SK-N-MC (cell line): Measurements from ENCODE around the gene SLC9A7.
A peak's percentile ranks its signal among the peaks of the same experiment; 100 is the strongest.

Experiments
- DNase-seq: peaks from one replicate; pipeline ENCODE4 v3.0.0-alpha.2; 2011; ENCODE audit warnings: low read depth, low spot score
- H3K27ac ChIP-seq: fragments of 200-600 bp; sonication (generic); 2 replicates; pipeline ENCODE4 v1.5.1; 2016; ENCODE audit warnings: mixed run types
- H3K36me3 ChIP-seq: fragments of 200-600 bp; sonication (generic); 2 replicates; pipeline ENCODE4 v1.6.1; 2017; ENCODE audit warnings: antibody characterized with exemption, low read length, mixed read lengths; ENCODE audit not compliant: insufficient read depth
- H3K4me3 ChIP-seq: fragments of 200-600 bp; sonication (generic); 2 replicates; pipeline ENCODE4 v1.5.1; 2016
- H3K9ac ChIP-seq: fragments of 200-600 bp; sonication (generic); 2 replicates; pipeline ENCODE4 v1.8.0; 2017; ENCODE audit warnings: mixed run types, mixed read lengths; ENCODE audit not compliant: insufficient read length
- H3K9me3 ChIP-seq: fragments of 200-600 bp; sonication (generic); 2 replicates; pipeline ENCODE4 v1.6.1; 2017; ENCODE audit warnings: low read depth, mild to moderate bottlenecking, antibody characterized with exemption, low read length, moderate library complexity, mixed read lengths
- EZH2 ChIP-seq: fragments of 200-600 bp; sonication (generic); IDR thresholded peaks from one replicate; pipeline ENCODE4 v1.6.1; 2017; ENCODE audit warnings: antibody characterized with exemption
- FOXP2 ChIP-seq: optimal IDR thresholded peaks from 2 replicates; pipeline ENCODE3; 2011; ENCODE audit warnings: mild to moderate bottlenecking, moderate library complexity; ENCODE audit not compliant: insufficient read depth; ENCODE audit errors: extremely low read length, control extremely low read depth
- POLR2AphosphoS5 ChIP-seq: IDR thresholded peaks from 2 replicates; pipeline ENCODE4 v1.6.1; 2012; ENCODE audit warnings: mild to moderate bottlenecking, low read depth, low read length, borderline replicate concordance

Gene SLC9A7

GRCh38 chrX:46662188-46662958, 96.5 kb downstream of the SLC9A7 start:
- Histone ChIP-seq H3K36me3 (no peaks in the 10 kb centered on the region), H3K9me3 (no peaks in the 10 kb centered on the region), H3K27ac (no peak overlapping the region), H3K4me3 (no peak overlapping the region), H3K9ac (no peak overlapping the region)
- DNase-seq, result no peak
- no peak for TF ChIP-seq POLR2AphosphoS5
- TF ChIP-seq EZH2, result no peak
- no peak for TF ChIP-seq FOXP2

GRCh38 chrX:46653482-46653881, 105.4 kb downstream of the SLC9A7 start:
- Histone ChIP-seq H3K27ac (no peak overlapping the region), H3K4me3 (no peak overlapping the region), H3K36me3 (no peaks in the 10 kb centered on the region), H3K9me3 (no peaks in the 10 kb centered on the region), H3K9ac (no peak overlapping the region)
- TF ChIP-seq EZH2 (no peak), POLR2AphosphoS5 (no peak), FOXP2 (no peak)
- no peak for DNase-seq

- no peak for TF ChIP-seq POLR2AphosphoS5
- TF ChIP-seq EZH2, result no peak
- no peak for TF ChIP-seq FOXP2
- Histone ChIP-seq H3K36me3 (no peaks in the 10 kb centered on the region), H3K9ac (no peak overlapping the region), H3K9me3 (no peaks in the 10 kb centered on the region), H3K4me3 (peak overlapping the region; percentile 63), H3K27ac (peak overlapping the region; percentile 83)
- DNase-seq, result no peak
Measured at GRCh38 chrX:46649421-46650260, 109.3 kb downstream of the SLC9A7 start.

- Histone ChIP-seq H3K9ac (no peak overlapping the region), H3K27ac (peak overlapping the region; percentile 83; the same call in 1 of the 2 replicates), H3K36me3 (no peaks in the 10 kb centered on the region), H3K4me3 (no peak overlapping the region), H3K9me3 (no peaks in the 10 kb centered on the region)
- TF ChIP-seq POLR2AphosphoS5, result no peak
- TF ChIP-seq EZH2, result no peak
- TF ChIP-seq FOXP2, result no peak
- DNase-seq, result no peak
Measured at GRCh38 chrX:46648660-46649059, 110.3 kb downstream of the SLC9A7 start.

- Histone ChIP-seq H3K27ac (no peak overlapping the region), H3K36me3 (no peaks in the 10 kb centered on the region), H3K9me3 (no peaks in the 10 kb centered on the region), H3K9ac (no peak overlapping the region), H3K4me3 (no peak overlapping the region)
- no peak for DNase-seq
- TF ChIP-seq FOXP2, result no peak
- no peak for TF ChIP-seq POLR2AphosphoS5
- no peak for TF ChIP-seq EZH2
Measured at GRCh38 chrX:46647251-46647650, 111.7 kb downstream of the SLC9A7 start.

GRCh38 chrX:46645614-46646013, 113.3 kb downstream of the SLC9A7 start:
- H3K9me3 ChIP-seq, result no peaks in the 10 kb centered on the region
- H3K4me3 ChIP-seq, result no peak overlapping the region
- no peak for TF ChIP-seq POLR2AphosphoS5
- no peak for TF ChIP-seq FOXP2
- TF ChIP-seq EZH2, result no peak
- H3K36me3 ChIP-seq, result no peaks in the 10 kb centered on the region
- H3K27ac ChIP-seq, result no peak overlapping the region
- no peak for DNase-seq
- no peak overlapping the region for H3K9ac ChIP-seq

GRCh38 chrX:46643636-46644035, 115.3 kb downstream of the SLC9A7 start:
- no peaks in the 10 kb centered on the region for H3K9me3 ChIP-seq
- H3K9ac ChIP-seq, result no peak overlapping the region

GRCh38 chrX:46642145-46642544, 116.8 kb downstream of the SLC9A7 start:
- no peaks in the 10 kb centered on the region for H3K36me3 ChIP-seq
- H3K9me3 ChIP-seq, result no peaks in the 10 kb centered on the region
- no peak for DNase-seq
- no peak overlapping the region for H3K4me3 ChIP-seq
- H3K9ac ChIP-seq, result no peak overlapping the region
- TF ChIP-seq POLR2AphosphoS5 (no peak), EZH2 (no peak), FOXP2 (no peak)
- no peak overlapping the region for H3K27ac ChIP-seq

More at GRCh38 chrX:46643636-46644035, 115.3 kb downstream of the SLC9A7 start:
- Histone ChIP-seq H3K36me3 (no peaks in the 10 kb centered on the region), H3K4me3 (no peak overlapping the region), H3K27ac (no peak overlapping the region)
- DNase-seq, result no peak
- TF ChIP-seq FOXP2 (no peak), EZH2 (no peak), POLR2AphosphoS5 (no peak)
